DND-41 (cell line): ENCODE data around the gene THBS4.

Experiments used
- CTCF ChIP-seq: IDR thresholded peaks from 2 replicates; pipeline ENCODE4 v1.5.1; 2012; ENCODE audit warnings: borderline replicate concordance, low read length, moderate library complexity, mild to moderate bottlenecking; ENCODE audit not compliant: poor library complexity, severe bottlenecking; ENCODE audit errors: extremely low read depth
- EZH2 ChIP-seq: IDR thresholded peaks from 3 replicates; pipeline ENCODE4 v1.6.1; 2012; ENCODE audit warnings: borderline replicate concordance, low read depth, mild to moderate bottlenecking, moderate library complexity, low read length, inconsistent platforms; ENCODE audit not compliant: severe bottlenecking

GRCh38 chr5:80026841-80027240, 8.3 kb upstream of the THBS4 start:
- no peak for TF ChIP-seq CTCF
- no peak for TF ChIP-seq EZH2
